ENCODE measurements around the gene DGKH.

The DGKH gene

DNA sequence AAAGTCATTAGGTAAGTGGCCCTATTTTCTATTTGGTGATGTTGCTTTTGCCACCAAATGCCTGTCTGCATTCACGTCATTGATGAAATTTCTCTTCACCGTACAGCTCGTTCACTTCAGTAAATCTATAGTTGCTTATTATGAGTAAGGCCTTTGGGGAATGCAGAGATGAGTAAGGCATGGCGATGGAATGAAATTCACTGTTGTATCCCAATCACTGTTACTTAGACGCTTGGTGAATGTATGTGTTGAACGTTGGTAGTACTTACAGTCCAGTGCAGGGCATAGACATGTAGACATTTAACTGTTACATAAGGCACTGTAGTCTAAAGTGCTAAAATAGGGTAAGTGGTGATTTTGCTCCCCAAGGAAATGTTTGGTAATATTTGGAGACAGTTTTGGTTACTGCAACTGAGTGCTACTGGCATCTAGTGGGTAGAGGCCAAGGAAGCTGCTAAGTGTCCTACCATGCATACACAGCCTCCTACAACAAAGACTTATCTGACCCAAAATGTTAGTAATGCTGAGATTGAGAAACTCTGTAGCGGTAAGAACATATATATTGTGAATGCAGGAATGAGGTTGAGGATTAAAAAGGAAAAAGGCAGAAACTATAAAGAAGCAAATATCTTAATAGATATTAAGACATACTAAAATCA, 229.3 kb downstream of the DGKH start:
- no peak for DNase-seq (ENCODE audit: low spot score)

DNA sequence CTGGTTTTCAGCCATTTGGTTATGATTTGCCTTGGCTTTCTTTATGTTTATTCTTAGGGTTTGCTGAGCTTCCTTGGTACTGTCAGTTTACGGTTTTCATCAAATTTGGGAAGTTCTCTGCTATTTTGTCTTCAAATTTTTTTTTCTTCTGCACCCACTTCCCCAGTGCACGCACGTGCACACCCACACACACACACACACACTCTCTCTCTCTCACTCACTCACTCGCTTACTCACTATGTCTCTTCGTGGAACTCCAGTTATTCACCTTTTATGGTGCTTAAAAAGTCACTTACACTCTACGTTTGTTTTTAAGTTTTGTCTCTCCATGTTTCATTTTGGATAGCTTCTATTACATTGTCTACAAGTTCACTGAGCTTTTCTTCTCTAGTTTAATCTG, 230.6 kb downstream of the DGKH start:
- no peak for DNase-seq (ENCODE audit: low spot score)

- no peak for DNase-seq (ENCODE audit: low spot score)
Measured at GRCh38 chr13:42279986-42280385, 231.5 kb downstream of the DGKH start.

DNA sequence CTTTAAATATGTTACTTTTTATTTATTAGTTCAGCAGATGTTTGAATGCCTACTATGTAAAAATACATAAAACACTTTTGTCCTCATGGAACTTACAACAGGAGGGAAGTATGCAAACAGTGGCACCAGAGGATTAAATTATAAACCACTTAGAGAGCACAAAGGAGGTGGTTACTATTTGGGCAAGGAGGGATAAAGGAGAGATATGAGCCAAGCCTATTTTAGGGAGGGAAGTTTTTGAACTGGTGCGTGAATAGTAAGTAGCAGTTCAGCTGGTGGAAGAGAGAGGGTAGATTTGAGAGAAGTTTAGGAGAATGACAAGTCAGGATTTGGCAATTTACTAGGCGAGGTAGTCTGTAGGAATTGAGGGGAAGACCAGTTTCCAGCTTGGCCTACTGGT, 232.1 kb downstream of the DGKH start:
- DNase-seq (ENCODE audit: low spot score) = no peak

- DNase-seq (ENCODE audit: low spot score) = no peak
Measured at GRCh38 chr13:42283574-42283973, 235.1 kb downstream of the DGKH start.

DNA sequence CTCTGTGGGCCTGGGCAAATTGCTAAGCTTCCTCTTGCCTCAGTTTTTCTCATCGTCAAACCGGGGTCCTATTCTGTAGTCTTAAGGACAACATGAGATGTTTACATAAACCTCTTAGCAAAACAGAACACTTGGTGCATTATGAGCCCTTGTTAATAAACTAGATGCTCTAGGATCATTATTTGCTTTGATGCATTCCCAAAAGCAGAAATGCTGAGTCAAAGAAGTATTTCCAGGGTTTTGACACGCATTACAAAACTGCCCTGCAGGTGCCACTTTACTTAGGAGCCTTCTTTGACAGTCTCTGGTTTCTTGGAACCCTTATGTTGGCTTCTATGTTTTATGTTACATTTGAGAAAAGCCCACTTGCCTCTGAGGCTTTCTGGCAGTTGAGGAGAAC, 235.6 kb downstream of the DGKH start:
- no peak for DNase-seq (ENCODE audit: low spot score)
